Right cardiac atrium (tissue), 5 donors: ENCODE measurements around the gene ARHGAP15. TPM values are rescaled to one million over a fixed set of nuclear protein-coding genes. Genes with fewer than 3 reads are reported as not detected.

Experiments
- ATAC-seq, 2 donors: fragments of 200-7000 bp; cut with Tn5 transposase; one replicate each; pipeline versions ENCODE4 v1.8.0 to v1.9.1; 2020; ENCODE audit warnings: moderate library complexity in 2 of 2, mild to moderate bottlenecking in 1 of 2
- DNase-seq, 3 donors: peaks; one replicate each; pipeline ENCODE4 v3.0.0-alpha.2; 2020
- H3K27ac ChIP-seq: one replicate; pipeline ENCODE4 v1.5.1; 2013; ENCODE audit warnings: mild to moderate bottlenecking, low read length, control low read depth, moderate library complexity
- H3K27me3 ChIP-seq: one replicate; pipeline ENCODE4 v1.6.1; 2013; ENCODE audit not compliant: control insufficient read depth, insufficient read depth
- H3K4me1 ChIP-seq: one replicate; pipeline ENCODE4 v1.6.1; 2013; ENCODE audit warnings: low read length; ENCODE audit not compliant: control insufficient read depth, insufficient read depth
- H3K4me3 ChIP-seq: one replicate; pipeline ENCODE4 v1.5.1; 2013; ENCODE audit warnings: low read length, control low read depth
- H3K9me3 ChIP-seq: one replicate; pipeline ENCODE4 v1.6.1; 2013; ENCODE audit warnings: low read length; ENCODE audit not compliant: control insufficient read depth
- WGBS: extraction: QIAGEN DNeasy Blood & Tissue Kit; methylation state at CpG from one replicate; pipeline ENCODE4 v1.1.7; 2013; 5-methylcytosine and 5-hydroxymethylcytosine counted together
- intact Hi-C, 4 donors: fragments of 100-400 bp; cut with DNase I; formaldehyde crosslinking; loops; one replicate each; pipeline versions ENCODE4 v1.11.0 to v1.14.0; 2022 to 2023
- polyA plus RNA-seq: library from polyadenylated mRNA; stranded (reverse); fragments of 200-250 nt; gene quantifications from one replicate; pipeline ENCODE4 v1.2.3, GENCODE V29; 2013
- total RNA-seq, 4 donors: library from RNA; stranded (reverse); fragmentation: NEBNext Ultra II Directional; extraction: Animal tissue kit (Norgen Biotek cat#: 25700); gene quantifications; one replicate each; pipeline ENCODE4 v1.2.1, GENCODE V29; 2021
- donor health status: healthy with polysubstance abuse.
- donor health status: DM: no; HTN: yes; CAD: no.
- donor health status: DM: no; HTN: no; CAD: no.
- donor health status: DM: no; HTN: yes; CAD: no; lungs with severe emphysema.
- donor health status: DM: yes; HTN: yes; CAD: no.

The ARHGAP15 gene
- total and polyA plus RNA-seq, 5 donors: 4.5 to 8.4 (median 6.5) TPM

- Histone ChIP-seq H3K9me3 (no peaks in the 10 kb centered on the region), H3K27me3 (no peaks in the 10 kb centered on the region), H3K4me3 (no peak overlapping the region), H3K27ac (no peak overlapping the region), H3K4me1 (no peaks in the 10 kb centered on the region)
- intact Hi-C loops: no loop called here
- DNase-seq (no peak), ATAC-seq (no peak)
- WGBS: 97% methylated on average over 3 of the region's 3 CpGs
These were observed 15.7 kb downstream of the ARHGAP15 start for GRCh38 chr2:143144813-143145455.

- no peaks in the 10 kb centered on the region for H3K27me3 ChIP-seq
- no peaks in the 10 kb centered on the region for H3K9me3 ChIP-seq
- ATAC-seq (no peak), DNase-seq (no peak)
- WGBS: 71% methylated on average over 1 of the region's 1 CpG
- intact Hi-C loops: no loop called here
- H3K4me3 ChIP-seq: no peak overlapping the region
- no peaks in the 10 kb centered on the region for H3K4me1 ChIP-seq
- no peak overlapping the region for H3K27ac ChIP-seq
These were observed 17.1 kb downstream of the ARHGAP15 start for GRCh38 chr2:143146366-143146765.

- ATAC-seq (no peak), DNase-seq (no peak)
- H3K4me1 ChIP-seq: no peaks in the 10 kb centered on the region
- intact Hi-C loops: no loop called here
- no peaks in the 10 kb centered on the region for H3K9me3 ChIP-seq
- no peak overlapping the region for H3K27ac ChIP-seq
- no peak overlapping the region for H3K4me3 ChIP-seq
- no peaks in the 10 kb centered on the region for H3K27me3 ChIP-seq
- 75% methylated on average over 7 of the region's 7 CpGs for WGBS
These were observed 17.8 kb downstream of the ARHGAP15 start for GRCh38 chr2:143146815-143147530.

- intact Hi-C loops: no loop called here
- H3K4me1 ChIP-seq: no peaks in the 10 kb centered on the region
These were observed 18.8 kb downstream of the ARHGAP15 start for GRCh38 chr2:143148011-143148410.

GRCh38 chr2:143148757-143149156 is 19.5 kb downstream of the ARHGAP15 start:
- WGBS: 79% methylated on average over 5 of the region's 5 CpGs
- Histone ChIP-seq H3K27me3 (no peaks in the 10 kb centered on the region), H3K4me3 (no peak overlapping the region), H3K27ac (no peak overlapping the region), H3K4me1 (no peaks in the 10 kb centered on the region), H3K9me3 (no peaks in the 10 kb centered on the region)
- intact Hi-C loops: no loop called here
- DNase-seq (no peak), ATAC-seq (no peak)

More at GRCh38 chr2:143148011-143148410, 18.8 kb downstream of the ARHGAP15 start:
- ATAC-seq (no peak), DNase-seq (no peak)
- H3K4me3 ChIP-seq: no peak overlapping the region
- no peaks in the 10 kb centered on the region for H3K27me3 ChIP-seq
- no peak overlapping the region for H3K27ac ChIP-seq
- no peaks in the 10 kb centered on the region for H3K9me3 ChIP-seq

- H3K4me3 ChIP-seq: no peak overlapping the region
- intact Hi-C loops: no loop called here
- WGBS: 65% methylated on average over 4 of the region's 4 CpGs
- H3K27me3 ChIP-seq: no peaks in the 10 kb centered on the region
- no peak overlapping the region for H3K27ac ChIP-seq
- no peak for ATAC-seq
- no peaks in the 10 kb centered on the region for H3K4me1 ChIP-seq
- no peaks in the 10 kb centered on the region for H3K9me3 ChIP-seq
- DNase-seq: no peak
These were observed 21.1 kb downstream of the ARHGAP15 start for GRCh38 chr2:143150287-143150686.

GRCh38 chr2:143151111-143151752 is 22.0 kb downstream of the ARHGAP15 start:
- no peaks in the 10 kb centered on the region for H3K9me3 ChIP-seq
- peaks cover 1% of the 10 kb centered on the region for H3K4me1 ChIP-seq
- DNase-seq (no peak), ATAC-seq (no peak)
- H3K27ac ChIP-seq: no peak overlapping the region
- H3K27me3 ChIP-seq: no peaks in the 10 kb centered on the region
- intact Hi-C loops: no loop called here
- 86% methylated on average over 1 of the region's 1 CpG for WGBS
- no peak overlapping the region for H3K4me3 ChIP-seq

- intact Hi-C loops: no loop called here
- ATAC-seq (no peak), DNase-seq (no peak)
- no peaks in the 10 kb centered on the region for H3K9me3 ChIP-seq
- peaks cover 1% of the 10 kb centered on the region for H3K4me1 ChIP-seq
- H3K27me3 ChIP-seq: no peaks in the 10 kb centered on the region
- no peak overlapping the region for H3K4me3 ChIP-seq
- 75% methylated on average over 2 of the region's 2 CpGs for WGBS
- H3K27ac ChIP-seq: no peak overlapping the region
These were observed 23.0 kb downstream of the ARHGAP15 start for GRCh38 chr2:143152219-143152618.

GRCh38 chr2:143152637-143153036 is 23.4 kb downstream of the ARHGAP15 start:
- 69% methylated on average over 3 of the region's 3 CpGs for WGBS
- Histone ChIP-seq H3K27ac (no peak overlapping the region), H3K4me1 (peaks cover 1% of the 10 kb centered on the region)

GRCh38 chr2:143155661-143156060 is 26.4 kb downstream of the ARHGAP15 start:
- peaks cover 1% of the 10 kb centered on the region for H3K4me1 ChIP-seq
- ATAC-seq: no peak

More at GRCh38 chr2:143152637-143153036, 23.4 kb downstream of the ARHGAP15 start:
- no peaks in the 10 kb centered on the region for H3K9me3 ChIP-seq
- H3K27me3 ChIP-seq: no peaks in the 10 kb centered on the region
- DNase-seq (no peak), ATAC-seq (no peak)
- intact Hi-C loops: no loop called here
- H3K4me3 ChIP-seq: no peak overlapping the region

GRCh38 chr2:143157001-143157400 is 27.8 kb downstream of the ARHGAP15 start:
- H3K27me3 ChIP-seq: no peaks in the 10 kb centered on the region
- H3K4me1 ChIP-seq: peaks cover 1% of the 10 kb centered on the region
- H3K27ac ChIP-seq: no peak overlapping the region
- H3K4me3 ChIP-seq: no peak overlapping the region
- intact Hi-C loops: no loop called here
- H3K9me3 ChIP-seq: no peaks in the 10 kb centered on the region
- 86% methylated on average over 1 of the region's 1 CpG for WGBS
- no peak for DNase-seq
- ATAC-seq: no peak

More at GRCh38 chr2:143155661-143156060, 26.4 kb downstream of the ARHGAP15 start:
- intact Hi-C loops: no loop called here
- H3K27ac ChIP-seq: no peak overlapping the region
- no peaks in the 10 kb centered on the region for H3K27me3 ChIP-seq
- no peak overlapping the region for H3K4me3 ChIP-seq
- no peak for DNase-seq
- no peaks in the 10 kb centered on the region for H3K9me3 ChIP-seq
